Stimulated activated CD8-positive, alpha-beta memory T cell treated with anti-CD3 and anti-CD28 coated beads, Interleukin-7, amount 100 ng/mL, for 24 hours (primary cell): ENCODE measurements around the gene ZMYND8.

Experiments used
- DNase-seq: peaks from one replicate; pipeline ENCODE4 v3.0.0-alpha.2; 2020; ENCODE audit warnings: low read depth

ZMYND8 gene

GRCh38 chr20:47353692-47354463, 2.6 kb downstream of the ZMYND8 start:
- no peak for DNase-seq

GRCh38 chr20:47353239-47353691, 3.2 kb downstream of the ZMYND8 start:
- no peak for DNase-seq

- no peak for DNase-seq
Observed at GRCh38 chr20:47352332-47353238, 3.9 kb downstream of the ZMYND8 start.

- no peak for DNase-seq
Observed at GRCh38 chr20:47351643-47352331, 4.7 kb downstream of the ZMYND8 start.

- DNase-seq = no peak
Observed at GRCh38 chr20:47350691-47351545, 5.6 kb downstream of the ZMYND8 start.

- no peak for DNase-seq
Observed at GRCh38 chr20:47350181-47350550, 6.3 kb downstream of the ZMYND8 start.

- DNase-seq = no peak
Observed at GRCh38 chr20:47349365-47350180, 6.9 kb downstream of the ZMYND8 start.

GRCh38 chr20:47348539-47349142, 7.9 kb downstream of the ZMYND8 start:
- DNase-seq = no peak

GRCh38 chr20:47347661-47348435, 8.7 kb downstream of the ZMYND8 start:
- DNase-seq = no peak

- DNase-seq = no peak
Observed at GRCh38 chr20:47346172-47346571, 10.3 kb downstream of the ZMYND8 start.

GRCh38 chr20:47345214-47345613, 11.3 kb downstream of the ZMYND8 start:
- no peak for DNase-seq

GRCh38 chr20:47343007-47343472, 13.5 kb downstream of the ZMYND8 start:
- no peak for DNase-seq

GRCh38 chr20:47338131-47338628, 18.3 kb downstream of the ZMYND8 start:
- DNase-seq = no peak

- no peak for DNase-seq
Observed at GRCh38 chr20:47337413-47337812, 19.1 kb downstream of the ZMYND8 start.

- no peak for DNase-seq
Observed at GRCh38 chr20:47336129-47336754, 20.3 kb downstream of the ZMYND8 start.

GRCh38 chr20:47335251-47336128, 21.0 kb downstream of the ZMYND8 start:
- DNase-seq = no peak

- DNase-seq = no peak
Observed at GRCh38 chr20:47334022-47334551, 22.4 kb downstream of the ZMYND8 start.
